ENCODE data around the gene TENM3. TPM values are rescaled to one million over a fixed set of nuclear protein-coding genes. Genes with fewer than 3 reads are reported as not detected.

The TENM3 gene
- total RNA-seq, 1 experiment from 2014 or later: 0.87 TPM

- H3K27ac ChIP-seq (ENCODE audit: low read length): no peak overlapping the region
- ChIA-PET POLR2A (ENCODE audit: unreplicated experiment) (no interaction called here), CTCF (no interaction called here)
- H3K27me3 ChIP-seq (ENCODE audit: low read length): no peaks in the 10 kb centered on the region; the same call in 1 of the 2 replicates
- H3K4me2 ChIP-seq (ENCODE audit: low read length): no peak overlapping the region
- ATAC-seq: no peak
- H3K4me3 ChIP-seq (ENCODE audit: low read length): no peak overlapping the region
- no peaks in the 10 kb centered on the region for H3K79me2 ChIP-seq (ENCODE audit: low read length)
- no peak overlapping the region for H2AFZ ChIP-seq (ENCODE audit: low read length)
- TF ChIP-seq, protein P1, sequence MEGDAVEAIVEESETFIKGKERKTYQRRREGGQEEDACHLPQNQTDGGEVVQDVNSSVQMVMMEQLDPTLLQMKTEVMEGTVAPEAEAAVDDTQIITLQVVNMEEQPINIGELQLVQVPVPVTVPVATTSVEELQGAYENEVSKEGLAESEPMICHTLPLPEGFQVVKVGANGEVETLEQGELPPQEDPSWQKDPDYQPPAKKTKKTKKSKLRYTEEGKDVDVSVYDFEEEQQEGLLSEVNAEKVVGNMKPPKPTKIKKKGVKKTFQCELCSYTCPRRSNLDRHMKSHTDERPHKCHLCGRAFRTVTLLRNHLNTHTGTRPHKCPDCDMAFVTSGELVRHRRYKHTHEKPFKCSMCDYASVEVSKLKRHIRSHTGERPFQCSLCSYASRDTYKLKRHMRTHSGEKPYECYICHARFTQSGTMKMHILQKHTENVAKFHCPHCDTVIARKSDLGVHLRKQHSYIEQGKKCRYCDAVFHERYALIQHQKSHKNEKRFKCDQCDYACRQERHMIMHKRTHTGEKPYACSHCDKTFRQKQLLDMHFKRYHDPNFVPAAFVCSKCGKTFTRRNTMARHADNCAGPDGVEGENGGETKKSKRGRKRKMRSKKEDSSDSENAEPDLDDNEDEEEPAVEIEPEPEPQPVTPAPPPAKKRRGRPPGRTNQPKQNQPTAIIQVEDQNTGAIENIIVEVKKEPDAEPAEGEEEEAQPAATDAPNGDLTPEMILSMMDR (conservative IDR thresholded peaks at IDR 0.05; ENCODE audit: low read depth, low read length): no peak
- TF ChIP-seq EZH2 (IDR thresholded peaks at IDR 0.05; ENCODE audit: low read length, unreplicated experiment): no peak
- TF ChIP-seq EZH2phosphoT487 (IDR thresholded peaks at IDR 0.05; ENCODE audit: borderline replicate concordance, low read length): no peak
- intact Hi-C loops (cut with micrococcal nuclease): no loop called here
- H3K36me3 ChIP-seq (ENCODE audit: low read depth, low read length): no peaks in the 10 kb centered on the region
- BruUV-seq (replicated peaks): no TSS peak
- no peaks in the 10 kb centered on the region for H3K9me3 ChIP-seq (ENCODE audit: low read length)
- no peaks in the 10 kb centered on the region for H3K4me1 ChIP-seq (ENCODE audit: insufficient read depth, low read length)
- no peak for DNase-seq
- no peak overlapping the region for H3K9ac ChIP-seq (ENCODE audit: low read length)
- H3F3A ChIP-seq (ENCODE audit: low read length, unreplicated experiment): no peaks in the 10 kb centered on the region
- no peaks in the 10 kb centered on the region for H4K20me1 ChIP-seq (ENCODE audit: low read length)
- H3K9me2 ChIP-seq (replicated peaks; ENCODE audit: low read length): no peaks in the 10 kb centered on the region
These were observed 34.2 kb downstream of the TENM3 start for GRCh38 chr4:182277377-182277776.

DNA sequence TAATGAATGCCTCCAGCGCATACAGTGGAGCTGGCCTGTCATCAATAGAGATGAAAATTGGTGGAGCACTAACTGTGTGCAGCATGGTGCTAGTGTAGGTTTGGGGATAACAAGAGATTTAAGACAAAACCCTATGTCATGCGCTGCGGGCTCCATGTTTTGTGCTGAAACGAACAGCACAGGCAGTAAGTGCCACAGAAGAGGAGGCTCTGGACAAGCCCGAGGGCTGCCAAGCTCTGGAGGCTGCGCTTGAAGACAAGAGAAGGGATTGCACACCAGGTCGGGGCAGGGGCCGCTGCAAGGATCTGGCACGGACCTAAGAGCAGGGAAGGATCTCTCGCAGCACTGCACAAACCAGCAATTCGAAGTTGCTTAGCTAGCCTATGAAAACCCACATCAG lies 35.5 kb downstream of the TENM3 start:
- Histone ChIP-seq H3K4me3 (ENCODE audit: low read length) (no peak overlapping the region), H3K27ac (ENCODE audit: low read length) (no peak overlapping the region), H3K4me2 (ENCODE audit: low read length) (no peak overlapping the region), H2AFZ (ENCODE audit: low read length) (no peak overlapping the region), H3K9me3 (ENCODE audit: low read length) (no peaks in the 10 kb centered on the region), H3K79me2 (ENCODE audit: low read length) (no peaks in the 10 kb centered on the region), H4K20me1 (ENCODE audit: low read length) (no peaks in the 10 kb centered on the region), H3K9me2 (replicated peaks; ENCODE audit: low read length) (no peaks in the 10 kb centered on the region), H3F3A (ENCODE audit: low read length, unreplicated experiment) (no peaks in the 10 kb centered on the region), H3K36me3 (ENCODE audit: low read depth, low read length) (no peaks in the 10 kb centered on the region), H3K9ac (ENCODE audit: low read length) (no peak overlapping the region), H3K4me1 (ENCODE audit: insufficient read depth, low read length) (no peaks in the 10 kb centered on the region), H3K27me3 (ENCODE audit: low read length) (peaks cover 3% of the 10 kb centered on the region; the same call in 1 of the 2 replicates)
- ChIA-PET CTCF (no interaction called here), POLR2A (ENCODE audit: unreplicated experiment) (interaction anchor here (0.6 kb wide), 1 partner anchor 124 kb away, joined by 7 read pairs; no protein-coding TSS in a partner anchor)
- TF ChIP-seq EZH2phosphoT487 (IDR thresholded peaks at IDR 0.05; ENCODE audit: borderline replicate concordance, low read length): no peak
- TF ChIP-seq, protein P1 (conservative IDR thresholded peaks at IDR 0.05; ENCODE audit: low read depth, low read length): no peak
- TF ChIP-seq EZH2 (IDR thresholded peaks at IDR 0.05; ENCODE audit: low read length, unreplicated experiment): no peak
- BruUV-seq (replicated peaks): no TSS peak
- DNase-seq (no peak), ATAC-seq (no peak)
- intact Hi-C loops (cut with micrococcal nuclease): no loop called here

DNA sequence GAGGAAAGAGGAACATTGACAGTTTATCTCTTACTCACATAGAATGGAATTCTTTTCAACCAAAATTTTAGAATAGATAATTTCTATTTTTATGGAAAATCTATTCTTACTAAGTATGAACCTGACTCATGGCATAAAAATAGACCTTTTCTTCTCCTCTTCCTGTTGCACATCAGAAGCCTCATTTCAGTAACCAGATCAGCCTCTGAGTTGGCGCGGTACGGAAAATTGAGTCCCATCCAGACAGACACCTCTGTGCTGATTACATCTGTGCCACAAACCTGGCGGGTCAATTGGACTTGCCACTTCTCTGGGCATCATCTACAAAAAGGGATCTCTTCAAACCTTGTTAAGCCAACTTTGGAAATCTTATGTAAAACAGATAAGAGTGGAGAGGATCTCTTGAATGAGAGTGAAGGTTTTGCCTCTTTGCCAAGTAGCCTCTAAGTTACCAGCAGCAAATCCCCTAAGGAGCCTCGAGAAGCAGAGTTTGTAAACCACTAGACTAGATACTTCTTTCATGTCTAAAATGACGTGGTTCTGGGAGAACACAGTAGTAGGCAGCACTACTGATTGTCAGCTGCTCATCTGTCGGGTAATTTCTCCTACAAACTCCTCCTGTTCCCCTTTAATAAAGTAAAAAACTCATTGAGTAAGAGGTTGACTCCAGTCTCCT lies 37.4 kb downstream of the TENM3 start:
- CTCF ChIA-PET: no interaction called here
- H3K27me3 ChIP-seq (ENCODE audit: low read length): peaks cover 3% of the 10 kb centered on the region; the same call in 1 of the 2 replicates
- no peak overlapping the region for H2AFZ ChIP-seq (ENCODE audit: low read length)
- POLR2A ChIA-PET (ENCODE audit: unreplicated experiment): no interaction called here
- no TSS peak for BruUV-seq (replicated peaks)
- TF ChIP-seq EZH2 (IDR thresholded peaks at IDR 0.05; ENCODE audit: low read length, unreplicated experiment) (no peak), EZH2phosphoT487 (IDR thresholded peaks at IDR 0.05; ENCODE audit: borderline replicate concordance, low read length) (no peak)
- TF ChIP-seq, protein P1 (conservative IDR thresholded peaks at IDR 0.05; ENCODE audit: low read depth, low read length): no peak
- H3K9ac ChIP-seq (ENCODE audit: low read length): no peak overlapping the region
- intact Hi-C loops (cut with micrococcal nuclease): no loop called here
- H3K79me2 ChIP-seq (ENCODE audit: low read length): no peaks in the 10 kb centered on the region
- H3K9me3 ChIP-seq (ENCODE audit: low read length): no peaks in the 10 kb centered on the region
- DNase-seq (no peak), ATAC-seq (no peak)
- no peaks in the 10 kb centered on the region for H3F3A ChIP-seq (ENCODE audit: low read length, unreplicated experiment)
- no peaks in the 10 kb centered on the region for H3K4me1 ChIP-seq (ENCODE audit: insufficient read depth, low read length)
- no peak overlapping the region for H3K4me3 ChIP-seq (ENCODE audit: low read length)
- no peaks in the 10 kb centered on the region for H3K36me3 ChIP-seq (ENCODE audit: low read depth, low read length)
- no peaks in the 10 kb centered on the region for H3K9me2 ChIP-seq (replicated peaks; ENCODE audit: low read length)
- no peaks in the 10 kb centered on the region for H4K20me1 ChIP-seq (ENCODE audit: low read length)
- H3K4me2 ChIP-seq (ENCODE audit: low read length): no peak overlapping the region
- H3K27ac ChIP-seq (ENCODE audit: low read length): no peak overlapping the region
